VCaP (cell line): Measurements from ENCODE around the gene AVPR1B.

Source experiments
- H3K27ac ChIP-seq: fragments of 450-650 bp; 2 replicates; pipeline ENCODE4 v1.5.1; 2017
- TF ChIP-seq, protein P1 (sequence below): fragments of 450-650 bp; conservative IDR thresholded peaks from 2 replicates; pipeline ENCODE4 v1.5.1; 2017; ENCODE audit warnings: mild to moderate bottlenecking, moderate library complexity

Gene AVPR1B

DNA sequence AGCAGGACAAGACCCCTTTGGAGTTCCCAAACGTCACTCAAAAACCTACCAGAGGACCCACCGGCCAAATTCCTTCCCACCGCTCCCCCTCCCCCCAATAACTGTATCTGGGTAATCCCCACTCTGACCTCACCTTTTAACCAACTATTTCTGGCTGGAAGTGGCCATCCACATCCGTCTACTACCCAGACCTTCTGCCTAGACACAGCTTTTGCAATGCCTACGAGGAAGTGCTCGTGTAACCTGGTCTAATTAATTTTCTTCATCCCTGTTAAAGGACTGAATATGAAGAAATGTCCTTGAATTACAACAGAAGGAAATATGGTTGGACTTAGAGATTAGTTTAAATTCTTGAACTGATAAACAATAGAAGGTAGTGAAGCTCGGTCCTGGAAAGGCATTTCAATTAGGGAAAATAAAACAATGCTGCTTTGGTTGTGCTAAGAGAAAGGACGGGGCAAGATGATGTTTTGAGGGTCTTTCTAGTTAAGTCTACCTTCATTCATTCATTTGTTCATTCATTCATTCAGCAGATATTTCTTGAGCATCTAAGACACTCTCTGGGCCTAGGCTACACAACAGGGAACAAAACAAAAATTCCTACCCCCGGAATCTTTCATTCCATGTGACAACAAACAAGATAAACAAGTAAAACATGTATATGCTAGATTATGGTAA, 18.8 kb downstream of the AVPR1B start:
- no peak overlapping the region for H3K27ac ChIP-seq
- TF ChIP-seq, protein P1, sequence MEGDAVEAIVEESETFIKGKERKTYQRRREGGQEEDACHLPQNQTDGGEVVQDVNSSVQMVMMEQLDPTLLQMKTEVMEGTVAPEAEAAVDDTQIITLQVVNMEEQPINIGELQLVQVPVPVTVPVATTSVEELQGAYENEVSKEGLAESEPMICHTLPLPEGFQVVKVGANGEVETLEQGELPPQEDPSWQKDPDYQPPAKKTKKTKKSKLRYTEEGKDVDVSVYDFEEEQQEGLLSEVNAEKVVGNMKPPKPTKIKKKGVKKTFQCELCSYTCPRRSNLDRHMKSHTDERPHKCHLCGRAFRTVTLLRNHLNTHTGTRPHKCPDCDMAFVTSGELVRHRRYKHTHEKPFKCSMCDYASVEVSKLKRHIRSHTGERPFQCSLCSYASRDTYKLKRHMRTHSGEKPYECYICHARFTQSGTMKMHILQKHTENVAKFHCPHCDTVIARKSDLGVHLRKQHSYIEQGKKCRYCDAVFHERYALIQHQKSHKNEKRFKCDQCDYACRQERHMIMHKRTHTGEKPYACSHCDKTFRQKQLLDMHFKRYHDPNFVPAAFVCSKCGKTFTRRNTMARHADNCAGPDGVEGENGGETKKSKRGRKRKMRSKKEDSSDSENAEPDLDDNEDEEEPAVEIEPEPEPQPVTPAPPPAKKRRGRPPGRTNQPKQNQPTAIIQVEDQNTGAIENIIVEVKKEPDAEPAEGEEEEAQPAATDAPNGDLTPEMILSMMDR = no peak

DNA sequence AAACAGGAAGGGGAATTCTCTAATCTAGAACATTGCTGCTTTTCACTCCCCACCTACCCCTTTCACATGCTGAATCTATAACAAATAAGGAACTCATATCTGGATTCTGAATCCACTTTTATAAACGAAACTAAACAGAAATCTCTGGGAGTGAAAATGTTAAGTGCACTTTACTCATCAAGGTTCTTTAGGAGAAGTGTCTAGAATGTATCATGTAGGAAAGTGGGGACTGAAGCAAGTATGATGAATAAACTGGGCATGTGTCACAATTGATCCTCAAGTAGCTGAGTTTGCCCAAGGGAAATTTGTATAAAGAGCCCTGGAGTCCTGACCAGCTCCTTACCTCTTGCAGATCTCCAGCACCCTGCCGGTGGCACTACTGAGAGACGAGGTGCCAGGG, 19.8 kb downstream of the AVPR1B start:
- TF ChIP-seq, protein P1 = no peak
- H3K27ac ChIP-seq = no peak overlapping the region

DNA sequence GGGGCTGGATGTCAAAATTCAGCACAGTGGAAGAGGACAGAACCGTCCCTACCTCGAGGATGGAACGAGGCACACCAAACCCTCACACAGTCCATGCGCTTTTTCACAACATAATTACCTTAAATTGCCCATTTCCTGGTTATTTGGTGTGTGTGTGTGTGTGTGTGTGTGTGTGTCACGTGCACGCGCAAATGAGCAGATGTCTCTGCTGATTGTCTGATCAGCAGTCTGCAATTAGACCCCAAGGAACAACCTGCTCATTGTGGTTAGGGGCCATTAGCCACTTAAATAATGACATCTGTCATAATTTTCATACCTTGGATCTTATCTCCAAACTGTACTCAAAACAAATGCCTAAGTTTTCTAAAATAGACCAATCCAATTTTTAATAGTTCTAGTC, 23.2 kb downstream of the AVPR1B start:
- H3K27ac ChIP-seq = no peak overlapping the region
- TF ChIP-seq, protein P1 = no peak

DNA sequence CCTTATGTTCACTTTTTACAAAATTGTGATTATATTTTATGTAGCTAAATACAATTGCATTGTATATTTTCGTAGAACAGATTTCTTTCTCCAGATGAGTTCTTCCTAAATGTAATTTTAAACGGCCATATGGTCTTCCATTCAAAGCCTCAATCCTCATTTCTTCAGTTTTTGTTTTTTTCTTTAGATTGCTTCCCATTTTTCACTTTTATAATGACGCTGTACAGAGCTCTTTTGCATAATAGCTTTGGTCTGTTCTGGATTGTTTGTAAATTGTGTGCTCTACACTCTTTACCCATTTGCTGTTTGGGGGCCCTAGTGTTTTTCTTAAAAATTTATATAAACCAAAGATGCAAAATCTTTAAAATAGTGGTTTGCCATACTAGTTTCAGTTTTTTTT, 27.8 kb downstream of the AVPR1B start:
- TF ChIP-seq, protein P1 = no peak

DNA sequence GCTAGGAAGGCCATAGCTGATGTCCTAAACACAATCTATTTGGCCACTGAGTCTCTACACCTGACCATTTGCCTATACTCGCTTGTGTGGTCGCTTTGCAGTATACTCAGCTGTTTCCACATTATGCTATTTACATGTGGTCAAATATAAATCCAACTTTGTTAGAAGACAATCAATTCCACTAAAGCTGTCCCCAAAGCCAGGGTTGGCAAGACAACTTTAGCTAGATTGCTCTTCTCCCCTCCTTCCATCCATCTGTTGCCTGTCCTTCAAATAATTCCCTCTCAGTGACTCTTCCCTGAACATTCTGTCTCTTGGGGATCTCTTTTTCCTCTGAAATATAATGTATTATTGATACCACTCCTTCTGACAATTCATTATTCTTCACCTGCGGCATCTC, 30.1 kb downstream of the AVPR1B start:
- TF ChIP-seq, protein P1 = no peak
- no peak overlapping the region for H3K27ac ChIP-seq

More for the DNA sequence above, 27.8 kb downstream of the AVPR1B start:
- H3K27ac ChIP-seq = no peak overlapping the region

DNA sequence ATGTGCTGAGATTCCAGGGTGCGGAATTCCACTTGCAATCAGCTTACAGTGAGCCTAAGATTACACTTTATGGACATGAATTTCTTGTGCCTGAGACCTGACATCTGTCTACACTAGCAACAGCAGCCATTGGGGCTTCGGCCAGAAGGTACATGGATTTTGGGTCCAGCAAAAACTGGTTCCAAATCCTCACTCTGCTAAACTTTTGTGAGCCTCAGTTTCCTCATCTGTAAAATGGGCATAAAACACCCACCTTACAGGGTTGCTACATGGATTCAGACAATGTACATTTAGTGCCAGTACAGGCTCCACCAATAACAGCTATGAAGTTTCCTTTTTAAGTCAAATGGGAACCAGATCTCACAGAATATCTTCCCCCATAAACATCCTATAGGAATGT, 33.4 kb downstream of the AVPR1B start:
- TF ChIP-seq, protein P1 = no peak
- H3K27ac ChIP-seq = no peak overlapping the region

DNA sequence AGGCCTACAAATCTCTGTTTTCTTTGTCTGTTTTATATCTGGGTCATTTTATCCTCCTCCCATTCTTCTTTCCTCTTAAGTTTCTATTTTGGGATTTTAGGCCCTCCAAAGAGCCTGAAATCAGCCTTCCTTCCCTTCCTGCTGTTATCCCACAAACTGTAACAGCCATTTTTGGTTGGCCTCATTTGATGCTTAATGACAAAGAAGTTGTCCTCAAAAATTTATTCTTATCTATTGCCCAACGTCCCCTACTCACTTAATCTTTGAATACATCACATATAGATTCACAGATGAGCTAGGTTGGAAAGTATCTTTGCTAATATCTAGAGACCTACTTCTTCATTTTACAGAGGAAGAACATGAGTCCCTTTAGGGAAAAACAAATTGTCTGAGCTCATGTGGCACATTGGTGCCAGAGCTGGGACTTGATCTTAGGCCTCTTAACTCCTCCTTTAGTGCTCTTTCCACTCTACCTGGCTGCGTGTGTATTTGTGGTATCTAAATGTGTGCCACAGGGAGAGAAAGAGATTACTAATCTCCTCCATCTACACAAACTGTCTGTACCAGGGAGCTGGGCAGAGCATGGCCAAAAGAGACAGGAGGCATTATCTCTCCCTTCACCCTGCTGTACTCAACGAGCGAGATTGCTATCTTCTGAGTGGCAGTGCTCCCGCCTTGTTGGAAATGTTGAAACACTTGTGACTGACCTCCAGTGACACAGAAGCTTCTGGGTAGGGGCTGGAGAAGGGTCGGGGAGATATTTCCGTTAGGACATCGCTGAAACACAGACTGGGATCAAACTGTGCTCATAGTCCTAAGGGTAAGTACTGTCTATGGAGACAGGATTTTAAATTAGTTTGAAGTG, 34.1 kb downstream of the AVPR1B start:
- no peak overlapping the region for H3K27ac ChIP-seq
- TF ChIP-seq, protein P1 = no peak
